Fibroblast of upper back skin (primary cell): Measurements from ENCODE around the gene BCL10.
"Not testable (repeated sequence)": the region's sequence is repeated elsewhere in the genome, so short reads cannot be mapped to it uniquely, and the experiment has no call there.

ENCODE experiments used
- DNase-seq: peaks from one replicate; pipeline ENCODE4 v3.0.0-alpha.2; 2013

BCL10 gene

GRCh38 chr1:85262985-85263384 lies 13.4 kb downstream of the BCL10 start:
- no peak for DNase-seq

- peak; percentile 47 for DNase-seq
Measured at GRCh38 chr1:85259912-85260274, 16.5 kb downstream of the BCL10 start.

- peak; percentile 93 for DNase-seq
Measured at GRCh38 chr1:85259118-85259911, 17.1 kb downstream of the BCL10 start, which contains the start of gene C1orf52. TSS of gene C1orf52 (minus strand) at chr1:85259662. CDS start at chr1:85259633, 29 bp downstream.

GRCh38 chr1:85258536-85259117 lies 17.8 kb downstream of the BCL10 start:
- DNase-seq: no peak

- not testable (repeated sequence) for DNase-seq
Measured at GRCh38 chr1:85249042-85249441, 27.4 kb downstream of the BCL10 start.

GRCh38 chr1:85245891-85246290 lies 30.5 kb downstream of the BCL10 start:
- DNase-seq: no peak

GRCh38 chr1:85245456-85245855 lies 31.0 kb downstream of the BCL10 start:
- peak; percentile 28 for DNase-seq

- peak; percentile 78 for DNase-seq
Measured at GRCh38 chr1:85244271-85245061, 32.0 kb downstream of the BCL10 start.

GRCh38 chr1:85243372-85243771 lies 33.1 kb downstream of the BCL10 start:
- no peak for DNase-seq

- peak; percentile 11 for DNase-seq
Measured at GRCh38 chr1:85240643-85241042, 35.8 kb downstream of the BCL10 start.

- DNase-seq: peak; percentile 36
Measured at GRCh38 chr1:85240174-85240601, 36.2 kb downstream of the BCL10 start.

- no peak for DNase-seq
Measured at GRCh38 chr1:85237613-85238012, 38.8 kb downstream of the BCL10 start.

- DNase-seq: no peak
Measured at GRCh38 chr1:85230305-85230977, 46.0 kb downstream of the BCL10 start.

- no peak for DNase-seq
Measured at GRCh38 chr1:85229574-85230097, 46.8 kb downstream of the BCL10 start.

GRCh38 chr1:85228972-85229371 lies 47.5 kb downstream of the BCL10 start:
- no peak for DNase-seq

- DNase-seq: peak; percentile 11
Measured at GRCh38 chr1:85225624-85226380, 50.6 kb downstream of the BCL10 start.

GRCh38 chr1:85224734-85225623 lies 51.5 kb downstream of the BCL10 start:
- no peak for DNase-seq

- DNase-seq: no peak
Measured at GRCh38 chr1:85224295-85224694, 52.1 kb downstream of the BCL10 start.

- no peak for DNase-seq
Measured at GRCh38 chr1:85223334-85223733, 53.1 kb downstream of the BCL10 start.

GRCh38 chr1:85220756-85221201 lies 55.7 kb downstream of the BCL10 start:
- peak; percentile 25 for DNase-seq
